Activated CD8-positive, alpha-beta memory T cell treated with anti-CD3 and anti-CD28 coated beads for 1 hour (primary cell): ENCODE results near the gene DLG2.
"Not testable (repeated sequence)": the region's sequence is repeated elsewhere in the genome, so short reads cannot be mapped to it uniquely, and the experiment has no call there.

ENCODE experiments used
- DNase-seq, 2 donors: peaks; one replicate each; pipeline ENCODE4 v3.0.0-alpha.2; 2020; ENCODE audit warnings: low read depth in 1 of 2; ENCODE audit errors: extremely low read depth in 1 of 2

The DLG2 gene

GRCh38 chr11:83424376-83425136, 2202.6 kb downstream of the DLG2 start:
- DNase-seq = no peak

- not testable (repeated sequence) for DNase-seq
These were observed 2204.5 kb downstream of the DLG2 start for GRCh38 chr11:83422641-83423040.

GRCh38 chr11:83410605-83411565, 2216.3 kb downstream of the DLG2 start:
- DNase-seq = no peak

- DNase-seq = no peak
These were observed 2217.3 kb downstream of the DLG2 start for GRCh38 chr11:83409891-83410290.

GRCh38 chr11:83409476-83409875, 2217.7 kb downstream of the DLG2 start:
- no peak for DNase-seq

- no peak for DNase-seq
These were observed 2218.2 kb downstream of the DLG2 start for GRCh38 chr11:83408946-83409345.
